Esophagus (tissue), 2 donors: ENCODE results near the gene WDR70. TPM values are rescaled to one million over a fixed set of nuclear protein-coding genes. Genes with fewer than 3 reads are reported as not detected.
"Not testable (repeated sequence)": the region's sequence is repeated elsewhere in the genome, so short reads cannot be mapped to it uniquely, and the experiment has no call there.

Experiments used
- H3K27ac ChIP-seq, 2 donors: one replicate each; pipeline ENCODE4 v1.5.1; 2013; ENCODE audit warnings: low read depth in 2 of 2, mild to moderate bottlenecking in 2 of 2, inconsistent platforms in 1 of 2, low read length in 1 of 2, moderate library complexity in 1 of 2
- H3K27me3 ChIP-seq, 2 donors: one replicate each; pipeline ENCODE4 v1.6.1; 2013; ENCODE audit warnings: low read length in 2 of 2, control low read depth in 1 of 2, mild to moderate bottlenecking in 1 of 2; ENCODE audit not compliant: insufficient read depth in 2 of 2, control insufficient read depth in 1 of 2
- H3K36me3 ChIP-seq, 2 donors: one replicate each; pipeline ENCODE4 v1.6.1; 2013; ENCODE audit warnings: low read length in 1 of 2; ENCODE audit not compliant: control insufficient read depth in 2 of 2, insufficient read depth in 2 of 2
- H3K4me1 ChIP-seq, 2 donors: one replicate each; pipeline ENCODE4 v1.6.1; 2013; ENCODE audit warnings: low read length in 1 of 2; ENCODE audit not compliant: control insufficient read depth in 2 of 2, insufficient read depth in 2 of 2
- H3K4me3 ChIP-seq, 2 donors: one replicate each; pipeline ENCODE4 v1.5.1; 2013; ENCODE audit warnings: low read length in 2 of 2, mild to moderate bottlenecking in 2 of 2, low read depth in 1 of 2, moderate library complexity in 1 of 2
- H3K9me3 ChIP-seq, 2 donors: one replicate each; pipeline ENCODE4 v1.6.1; 2013; ENCODE audit warnings: mild to moderate bottlenecking in 2 of 2, low read depth in 1 of 2, low read length in 1 of 2, moderate library complexity in 1 of 2; ENCODE audit not compliant: control insufficient read depth in 2 of 2, insufficient read depth in 1 of 2
- WGBS, 2 donors: extraction: QIAGEN DNeasy Blood & Tissue Kit; methylation state at CpG; one replicate each; pipeline ENCODE4 v1.1.7; 2013; 5-methylcytosine and 5-hydroxymethylcytosine counted together
- polyA plus RNA-seq, 2 donors: library from polyadenylated mRNA; stranded (reverse); fragments of 200-250 nt; gene quantifications; one replicate each; pipeline ENCODE4 v1.2.3, GENCODE V29; 2013
- donor health status: healthy with polysubstance abuse.
- donor health status: Bipolar disorder and iron deficiency.

The WDR70 gene
- polyA plus RNA-seq, 2 donors = 13.9 to 14.3 TPM

- no peaks in the 10 kb centered on the region for H3K9me3 ChIP-seq
- no peak overlapping the region for H3K4me3 ChIP-seq
- H3K27ac ChIP-seq = no peak overlapping the region
- H3K4me1 ChIP-seq = no peaks in the 10 kb centered on the region
- H3K36me3 ChIP-seq = no peaks in the 10 kb centered on the region
- H3K27me3 ChIP-seq = no peaks in the 10 kb centered on the region
- WGBS, 2 donors = 61 to 86% methylated on average over 1 of the region's 1 CpG
These were observed 225.2 kb downstream of the WDR70 start for GRCh38 chr5:37604290-37604689.

- Histone ChIP-seq H3K27ac (no peak overlapping the region), H3K27me3 (no peaks in the 10 kb centered on the region), H3K4me3 (no peak overlapping the region), H3K36me3 (no peaks in the 10 kb centered on the region), H3K9me3 (no peaks in the 10 kb centered on the region), H3K4me1 (no peaks in the 10 kb centered on the region)
- WGBS, 2 donors = 88 to 95% methylated on average over 1 of the region's 1 CpG
These were observed 227.0 kb downstream of the WDR70 start for GRCh38 chr5:37606148-37606547.

- WGBS, 2 donors = 90 to 91% methylated on average over 2 of the region's 2 CpGs
- Histone ChIP-seq H3K36me3 (no peaks in the 10 kb centered on the region), H3K4me3 (no peak overlapping the region), H3K9me3 (no peaks in the 10 kb centered on the region), H3K27ac (no peak overlapping the region), H3K4me1 (no peaks in the 10 kb centered on the region), H3K27me3 (no peaks in the 10 kb centered on the region)
These were observed 227.6 kb downstream of the WDR70 start for GRCh38 chr5:37606632-37607248.

GRCh38 chr5:37615184-37615583, 236.1 kb downstream of the WDR70 start:
- no peaks in the 10 kb centered on the region for H3K9me3 ChIP-seq
- H3K4me1 ChIP-seq = no peaks in the 10 kb centered on the region
- H3K36me3 ChIP-seq = no peaks in the 10 kb centered on the region
- H3K4me3 ChIP-seq = no peak overlapping the region
- 89 to 95% methylated on average over 4 of the region's 4 CpGs for WGBS, 2 donors
- no peak overlapping the region for H3K27ac ChIP-seq
- H3K27me3 ChIP-seq = no peaks in the 10 kb centered on the region

GRCh38 chr5:37619353-37619752, 240.2 kb downstream of the WDR70 start:
- Histone ChIP-seq H3K27ac (no peak overlapping the region), H3K4me1 (no peaks in the 10 kb centered on the region), H3K36me3 (no peaks in the 10 kb centered on the region), H3K4me3 (no peak overlapping the region), H3K27me3 (no peaks in the 10 kb centered on the region), H3K9me3 (no peaks in the 10 kb centered on the region)

- H3K36me3 ChIP-seq, H3K4me1 ChIP-seq, H3K4me3 ChIP-seq, H3K9me3 ChIP-seq, H3K27ac ChIP-seq, H3K27me3 ChIP-seq: not testable (repeated sequence)
- WGBS, 2 donors = 94 to 100% methylated on average over 1 of the region's 2 CpGs
These were observed 243.2 kb downstream of the WDR70 start for GRCh38 chr5:37622354-37622753.

GRCh38 chr5:37626266-37626665, 247.1 kb downstream of the WDR70 start:
- Histone ChIP-seq H3K27me3 (no peaks in the 10 kb centered on the region), H3K9me3 (no peaks in the 10 kb centered on the region), H3K4me3 (no peak overlapping the region), H3K4me1 (no peaks in the 10 kb centered on the region), H3K36me3 (peaks cover 0 to 3% of the 10 kb centered on the region in 2 donors), H3K27ac (no peak overlapping the region)
- 96 to 97% methylated on average over 3 of the region's 3 CpGs for WGBS, 2 donors

GRCh38 chr5:37628876-37629275, 249.8 kb downstream of the WDR70 start:
- H3K4me3 ChIP-seq = no peak overlapping the region
- no peaks in the 10 kb centered on the region for H3K9me3 ChIP-seq
- H3K27ac ChIP-seq = no peak overlapping the region
- peaks cover 0 to 3% of the 10 kb centered on the region in 2 donors for H3K36me3 ChIP-seq
- H3K27me3 ChIP-seq = no peaks in the 10 kb centered on the region
- no peaks in the 10 kb centered on the region for H3K4me1 ChIP-seq

GRCh38 chr5:37631939-37632338, 252.8 kb downstream of the WDR70 start:
- 86 to 88% methylated on average over 3 of the region's 3 CpGs for WGBS, 2 donors
- no peaks in the 10 kb centered on the region for H3K4me1 ChIP-seq
- no peaks in the 10 kb centered on the region for H3K9me3 ChIP-seq
- no peak overlapping the region for H3K4me3 ChIP-seq
- H3K27me3 ChIP-seq = no peaks in the 10 kb centered on the region
- H3K36me3 ChIP-seq = peaks cover 0 to 3% of the 10 kb centered on the region in 2 donors
- H3K27ac ChIP-seq = no peak overlapping the region

- Histone ChIP-seq H3K4me1 (peaks cover 0 to 4% of the 10 kb centered on the region in 2 donors), H3K9me3 (no peaks in the 10 kb centered on the region), H3K27me3 (no peaks in the 10 kb centered on the region), H3K4me3 (no peak overlapping the region), H3K36me3 (no peaks in the 10 kb centered on the region), H3K27ac (no peak overlapping the region)
- WGBS, 2 donors = 79 to 87% methylated on average over 7 of the region's 7 CpGs
These were observed 258.2 kb downstream of the WDR70 start for GRCh38 chr5:37637165-37637845.
